HEK293 (cell line): Measurements from ENCODE around the gene LSM7.

Source experiments
- CTCF ChIA-PET: fragments of 350-600 bp; formaldehyde crosslinking; extraction: SDS; loops from one replicate; lab custom pipeline; 2021; ENCODE audit warnings: antibody characterized with exemption; lab: Yijun Ruan, JAX
- POLR2A ChIA-PET: fragments of 300-600 bp; formaldehyde crosslinking; extraction: SDS; loops from one replicate; lab custom pipeline; 2020; ENCODE audit warnings: antibody characterized with exemption, inconsistent platforms; lab: Yijun Ruan, JAX
- H3K27ac ChIP-seq: fragments of 200-500 bp; sonication (Bioruptor generic); 2 replicates; pipeline ENCODE4 v1.5.1; 2014; ENCODE audit warnings: low read depth, low read length, control low read depth, inconsistent platforms; ENCODE audit errors: extremely low read depth
- H3K36me3 ChIP-seq, 2 experiments: fragments of 200-500 bp in 1 of 2; sonication (Bioruptor generic) in 1 of 2; 1 replicate in 1 of 2; 2 replicates in 1 of 2; pipeline ENCODE4 v1.5.1; 2014 to 2017; ENCODE audit warnings: inconsistent platforms in 2 of 2, low read length in 2 of 2; ENCODE audit not compliant: control insufficient read depth in 2 of 2, insufficient read depth in 1 of 2
- H3K4me1 ChIP-seq: fragments of 200-500 bp; sonication (Bioruptor generic); 2 replicates; pipeline ENCODE4 v1.5.1; 2014; ENCODE audit warnings: mild to moderate bottlenecking, low read length, inconsistent platforms; ENCODE audit not compliant: control insufficient read depth, insufficient read depth
- H3K4me3 ChIP-seq: 2 replicates; pipeline ENCODE4 v1.5.1; 2011; ENCODE audit warnings: low read depth, mild to moderate bottlenecking, control low read depth, low read length, moderate library complexity
- H3K9me3 ChIP-seq: fragments of 200-500 bp; sonication (Bioruptor generic); 2 replicates; pipeline ENCODE4 v1.5.1; 2014; ENCODE audit warnings: low read depth, low read length, inconsistent platforms; ENCODE audit not compliant: control insufficient read depth, insufficient read depth
- EGR2 ChIP-seq: fragments of 450-650 bp; formaldehyde crosslinking; IDR thresholded peaks from 2 replicates; pipeline ENCODE4 v1.5.1; 2016; ENCODE audit warnings: low read depth, missing biosample characterization, missing genetic modification characterization
- OSR2 ChIP-seq: fragments of 450-650 bp; formaldehyde crosslinking; IDR thresholded peaks from 2 replicates; pipeline ENCODE4 v1.5.1; 2016; ENCODE audit warnings: missing biosample characterization, missing genetic modification characterization
- RBAK ChIP-seq: fragments of 450-650 bp; formaldehyde crosslinking; IDR thresholded peaks from 2 replicates; pipeline ENCODE4 v1.5.1; 2016; ENCODE audit warnings: missing biosample characterization, missing genetic modification characterization
- SCRT1 ChIP-seq: fragments of 450-650 bp; formaldehyde crosslinking; IDR thresholded peaks from 2 replicates; pipeline ENCODE4 v1.5.1; 2016; ENCODE audit warnings: missing biosample characterization, missing genetic modification characterization, borderline replicate concordance
- ZBTB17 ChIP-seq: fragments of 450-650 bp; formaldehyde crosslinking; IDR thresholded peaks from 2 replicates; pipeline ENCODE4 v1.5.1; 2016; ENCODE audit warnings: missing biosample characterization, missing genetic modification characterization
- ZEB2 ChIP-seq: fragments of 450-650 bp; formaldehyde crosslinking; IDR thresholded peaks from 2 replicates; pipeline ENCODE4 v1.5.1; 2016; ENCODE audit warnings: missing biosample characterization, missing genetic modification characterization
- ZFHX2 ChIP-seq: fragments of 450-650 bp; formaldehyde crosslinking; conservative IDR thresholded peaks from 2 replicates; pipeline ENCODE4 v1.5.1; 2016; ENCODE audit warnings: missing biosample characterization, missing genetic modification characterization
- ZNF138 ChIP-seq: fragments of 450-650 bp; formaldehyde crosslinking; IDR thresholded peaks from 2 replicates; pipeline ENCODE4 v1.5.1; 2016; ENCODE audit warnings: missing biosample characterization, missing genetic modification characterization, borderline replicate concordance
- ZNF175 ChIP-seq: fragments of 450-650 bp; formaldehyde crosslinking; IDR thresholded peaks from 2 replicates; pipeline ENCODE4 v1.5.1; 2016; ENCODE audit warnings: missing biosample characterization, missing genetic modification characterization
- ZNF19 ChIP-seq: fragments of 450-650 bp; formaldehyde crosslinking; IDR thresholded peaks from 2 replicates; pipeline ENCODE4; 2016; ENCODE audit warnings: missing biosample characterization, missing genetic modification characterization, low read depth
- ZNF248 ChIP-seq: fragments of 450-650 bp; formaldehyde crosslinking; IDR thresholded peaks from 2 replicates; pipeline ENCODE4 v1.5.1; 2017; ENCODE audit warnings: missing biosample characterization, missing genetic modification characterization
- ZNF362 ChIP-seq: fragments of 450-650 bp; formaldehyde crosslinking; IDR thresholded peaks from 2 replicates; pipeline ENCODE4 v1.5.1; 2016; ENCODE audit warnings: missing biosample characterization, missing genetic modification characterization
- ZNF404 ChIP-seq: fragments of 450-650 bp; formaldehyde crosslinking; IDR thresholded peaks from 2 replicates; pipeline ENCODE4 v1.5.1; 2017; ENCODE audit warnings: missing biosample characterization, missing genetic modification characterization
- ZNF433 ChIP-seq: fragments of 450-650 bp; formaldehyde crosslinking; IDR thresholded peaks from 2 replicates; pipeline ENCODE4 v1.5.1; 2016; ENCODE audit warnings: missing biosample characterization, missing genetic modification characterization, low read depth
- ZNF548 ChIP-seq: fragments of 450-650 bp; formaldehyde crosslinking; IDR thresholded peaks from 2 replicates; pipeline ENCODE4 v1.5.1; 2016; ENCODE audit warnings: missing biosample characterization, missing genetic modification characterization
- ZNF624 ChIP-seq: fragments of 450-650 bp; formaldehyde crosslinking; IDR thresholded peaks from 2 replicates; pipeline ENCODE4 v1.5.1; 2017; ENCODE audit warnings: missing biosample characterization, missing genetic modification characterization
- ZNF677 ChIP-seq: fragments of 450-650 bp; IDR thresholded peaks from 2 replicates; pipeline ENCODE4 v1.5.0; 2018; ENCODE audit warnings: missing biosample characterization, mild to moderate bottlenecking, missing genetic modification characterization, moderate library complexity
- ZNF76 ChIP-seq: fragments of 450-650 bp; formaldehyde crosslinking; IDR thresholded peaks from 2 replicates; pipeline ENCODE4; 2016; ENCODE audit warnings: low read depth, missing biosample characterization, missing genetic modification characterization, borderline replicate concordance
- ZSCAN18 ChIP-seq: fragments of 450-650 bp; formaldehyde crosslinking; IDR thresholded peaks from 2 replicates; pipeline ENCODE4 v1.5.1; 2016; ENCODE audit warnings: missing biosample characterization, missing genetic modification characterization
- ZSCAN30 ChIP-seq: fragments of 450-650 bp; IDR thresholded peaks from 2 replicates; pipeline ENCODE4 v1.5.1; 2018; ENCODE audit warnings: missing biosample characterization, mild to moderate bottlenecking, missing genetic modification characterization, moderate library complexity
- TF ChIP-seq, protein P1 (sequence below): fragments of 450-650 bp; formaldehyde crosslinking; IDR thresholded peaks from 2 replicates; pipeline ENCODE4 v1.5.1; 2016; ENCODE audit warnings: missing biosample characterization, missing genetic modification characterization
- TF ChIP-seq, protein P2 (sequence below): fragments of 450-650 bp; formaldehyde crosslinking; IDR thresholded peaks from 2 replicates; pipeline ENCODE4 v1.5.1; 2016; ENCODE audit warnings: missing biosample characterization, missing genetic modification characterization

The LSM7 gene

GRCh38 chr19:2326699-2327360 is 1.6 kb downstream of the LSM7 start:
- H3K9me3 ChIP-seq = no peaks in the 10 kb centered on the region
- CTCF ChIA-PET = interaction anchor here (0.5 to 0.7 kb wide), 4 partner anchors 65 to 1162 kb away, joined by 3 to 4 read pairs (median 4); partner anchors contain the start of gene GADD45B
- peaks cover 11 to 34% of the 10 kb centered on the region in 2 experiments; a peak in 2 of 3 replicates for H3K36me3 ChIP-seq
- POLR2A ChIA-PET = interaction anchor here (1.7 to 2.0 kb wide), 2 partner anchors 10 to 149 kb away, joined by 5 read pairs; partner anchors contain the start of gene GADD45B
- no peak overlapping the region for H3K27ac ChIP-seq
- TF ChIP-seq ZSCAN30 (no peak), SCRT1 (tag by site-specific recombination) (no peak), ZNF404 (tag by site-specific recombination) (no peak), ZNF624 (tag by site-specific recombination) (no peak), OSR2 (no peak), ZNF76 (tag by site-specific recombination) (no peak), ZNF175 (tag by site-specific recombination) (no peak), ZNF248 (tag by site-specific recombination) (no peak), ZSCAN18 (tag by site-specific recombination) (no peak), ZNF677 (no peak), ZNF19 (tag by site-specific recombination) (no peak), ZNF138 (tag by site-specific recombination) (no peak), ZNF362 (tag by site-specific recombination) (no peak), ZEB2 (tag by site-specific recombination) (no peak), ZBTB17 (no peak), ZNF433 (no peak), RBAK (tag by site-specific recombination) (no peak)
- TF ChIP-seq, protein P1, sequence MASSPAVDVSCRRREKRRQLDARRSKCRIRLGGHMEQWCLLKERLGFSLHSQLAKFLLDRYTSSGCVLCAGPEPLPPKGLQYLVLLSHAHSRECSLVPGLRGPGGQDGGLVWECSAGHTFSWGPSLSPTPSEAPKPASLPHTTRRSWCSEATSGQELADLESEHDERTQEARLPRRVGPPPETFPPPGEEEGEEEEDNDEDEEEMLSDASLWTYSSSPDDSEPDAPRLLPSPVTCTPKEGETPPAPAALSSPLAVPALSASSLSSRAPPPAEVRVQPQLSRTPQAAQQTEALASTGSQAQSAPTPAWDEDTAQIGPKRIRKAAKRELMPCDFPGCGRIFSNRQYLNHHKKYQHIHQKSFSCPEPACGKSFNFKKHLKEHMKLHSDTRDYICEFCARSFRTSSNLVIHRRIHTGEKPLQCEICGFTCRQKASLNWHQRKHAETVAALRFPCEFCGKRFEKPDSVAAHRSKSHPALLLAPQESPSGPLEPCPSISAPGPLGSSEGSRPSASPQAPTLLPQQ (tag by site-specific recombination) = no peak
- TF ChIP-seq, all 188 proteins: peak for 0
- H3K4me1 ChIP-seq = peaks cover 13% of the 10 kb centered on the region
- no peak overlapping the region for H3K4me3 ChIP-seq

DNA sequence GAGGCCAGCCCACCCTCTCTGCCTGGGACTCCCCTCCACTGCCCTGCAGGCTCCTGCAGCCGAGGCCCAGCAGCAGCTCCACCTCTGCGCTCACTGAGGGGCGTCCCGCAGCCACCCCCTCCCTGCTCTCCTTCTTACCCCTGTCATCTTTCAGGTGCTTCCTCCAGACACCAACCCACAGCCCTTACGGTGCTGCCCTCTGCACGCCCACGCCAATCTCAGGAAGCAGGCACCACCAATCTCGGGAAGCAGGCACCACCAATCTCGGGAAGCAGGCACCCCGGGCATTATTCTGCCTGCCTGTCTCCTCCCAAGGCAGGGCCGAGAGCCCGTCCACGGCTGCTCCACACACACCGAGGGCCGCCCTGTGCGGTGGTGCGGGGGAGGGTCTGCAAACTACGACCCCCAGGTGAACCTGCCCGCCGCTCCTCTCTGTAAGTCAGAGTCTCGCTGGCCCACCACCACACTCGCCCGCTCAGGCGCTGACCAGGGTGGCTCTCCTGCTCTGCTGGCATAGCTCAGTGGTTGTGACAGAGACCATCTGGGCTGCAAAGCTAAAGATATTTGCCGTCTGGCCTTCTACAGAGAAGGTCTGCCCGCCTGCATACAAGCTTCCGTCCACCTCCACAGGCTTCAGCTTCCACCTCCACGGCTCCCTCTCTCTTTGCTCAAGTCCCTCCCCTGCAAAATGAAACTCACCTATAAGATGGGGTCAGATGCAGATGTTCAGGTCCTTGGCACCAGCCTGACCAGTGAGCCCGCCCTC is 2.9 kb downstream of the LSM7 start:
- peaks cover 3% of the 10 kb centered on the region for H3K4me1 ChIP-seq
- H3K36me3 ChIP-seq = peaks cover 11 to 34% of the 10 kb centered on the region in 2 experiments; a peak in 2 of 3 replicates
- ChIA-PET POLR2A (interaction anchor here (2.0 kb wide), 1 partner anchor 9 kb away, joined by 5 read pairs; no protein-coding TSS in a partner anchor), CTCF (interaction anchor here (0.6 to 0.7 kb wide), 3 partner anchors 457 to 1250 kb away, joined by 3 read pairs; no protein-coding TSS in a partner anchor)
- TF ChIP-seq, protein P2, sequence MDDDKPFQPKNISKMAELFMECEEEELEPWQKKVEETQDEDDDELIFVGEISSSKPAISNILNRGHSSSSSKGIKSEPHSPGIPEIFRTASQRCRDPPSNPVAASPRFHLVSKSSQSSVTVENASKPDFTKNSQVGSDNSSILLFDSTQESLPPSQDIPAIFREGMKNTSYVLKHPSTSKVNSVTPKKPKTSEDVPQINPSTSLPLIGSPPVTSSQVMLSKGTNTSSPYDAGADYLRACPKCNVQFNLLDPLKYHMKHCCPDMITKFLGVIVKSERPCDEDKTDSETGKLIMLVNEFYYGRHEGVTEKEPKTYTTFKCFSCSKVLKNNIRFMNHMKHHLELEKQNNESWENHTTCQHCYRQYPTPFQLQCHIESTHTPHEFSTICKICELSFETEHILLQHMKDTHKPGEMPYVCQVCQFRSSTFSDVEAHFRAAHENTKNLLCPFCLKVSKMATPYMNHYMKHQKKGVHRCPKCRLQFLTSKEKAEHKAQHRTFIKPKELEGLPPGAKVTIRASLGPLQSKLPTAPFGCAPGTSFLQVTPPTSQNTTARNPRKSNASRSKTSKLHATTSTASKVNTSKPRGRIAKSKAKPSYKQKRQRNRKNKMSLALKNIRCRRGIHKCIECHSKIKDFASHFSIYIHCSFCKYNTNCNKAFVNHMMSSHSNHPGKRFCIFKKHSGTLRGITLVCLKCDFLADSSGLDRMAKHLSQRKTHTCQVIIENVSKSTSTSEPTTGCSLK (tag by site-specific recombination) = no peak
- TF ChIP-seq EGR2 (tag by site-specific recombination) = peak; percentile 80
- no peak for TF ChIP-seq ZNF548 (tag by site-specific recombination)
- TF ChIP-seq RBAK (tag by site-specific recombination) = no peak
- peak; percentile 64 for TF ChIP-seq ZFHX2 (tag by site-specific recombination)
- no peak overlapping the region for H3K27ac ChIP-seq
- H3K4me3 ChIP-seq = no peak overlapping the region
- no peaks in the 10 kb centered on the region for H3K9me3 ChIP-seq
